Tibial artery (tissue), 4 donors: Measurements from ENCODE around the gene COMMD1.

Experiments used
- DNase-seq, 2 donors: peaks; one replicate each; pipeline ENCODE4 v3.0.0-alpha.2; 2019
- H3K27ac ChIP-seq, 2 donors: fragments of 200-600 bp; sonication (generic) in 1 of 2; 1 replicate in 1 of 2; 2 replicates in 1 of 2; pipeline ENCODE4 v1.5.1; 2018 to 2019; ENCODE audit warnings: mild to moderate bottlenecking in 1 of 2
- H3K27me3 ChIP-seq, 2 donors: fragments of 200-600 bp; sonication (generic) in 1 of 2; one replicate each; pipeline versions ENCODE4 v1.5.1 to v1.6.0; 2016 to 2019
- H3K36me3 ChIP-seq, 3 donors: fragments of 200-600 bp; sonication (generic) in 2 of 3; one replicate each; pipeline ENCODE4 v1.5.1; 2016 to 2019; ENCODE audit warnings: mild to moderate bottlenecking in 2 of 3
- H3K4me1 ChIP-seq, 4 donors: fragments of 200-600 bp; sonication (generic) in 2 of 4; 1 replicate in 3 of 4; 2 replicates in 1 of 4; pipeline ENCODE4 v1.5.1; 2016 to 2019
- H3K4me3 ChIP-seq, 2 donors: fragments of 200-600 bp; sonication (generic) in 1 of 2; 1 replicate in 1 of 2; 2 replicates in 1 of 2; pipeline ENCODE4 v1.5.1; 2018 to 2019; ENCODE audit warnings: mild to moderate bottlenecking in 2 of 2
- H3K9me3 ChIP-seq, 3 donors: fragments of 200-600 bp; sonication (generic) in 1 of 3; one replicate each; pipeline ENCODE4 v1.5.1; 2016 to 2019
- CTCF ChIP-seq, 2 experiments: fragments of 200-600 bp in 1 of 2; fragments of 450-650 bp in 1 of 2; IDR thresholded peaks; one replicate each; pipeline ENCODE4 v1.5.1; 2017 to 2019; ENCODE audit warnings: antibody characterized with exemption in 2 of 2, mild to moderate bottlenecking in 1 of 2, moderate library complexity in 1 of 2
- intact Hi-C: fragments of 100-400 bp; cut with DNase I; formaldehyde crosslinking; loops from one replicate; pipeline ENCODE4 v1.15.0; 2023; ENCODE audit warnings: low total_unique reads

The COMMD1 gene

GRCh38 chr2:61961231-61961901 lies 55.9 kb downstream of the COMMD1 start:
- no peak for TF ChIP-seq CTCF (IDR thresholded peaks at IDR 0.05)
- Histone ChIP-seq H3K4me3 (no peak overlapping the region), H3K27ac (peak overlapping the region in 1 of 2 donors; percentile 20), H3K36me3 (no peaks in the 10 kb centered on the region), H3K9me3 (no peaks in the 10 kb centered on the region), H3K27me3 (no peaks in the 10 kb centered on the region), H3K4me1 (peaks cover 0 to 34% (median 3%) of the 10 kb centered on the region in 4 donors)
- intact Hi-C loops = no loop called here
- DNase-seq = no peak

- H3K27ac ChIP-seq = peak overlapping the region in 1 of 2 donors; percentile 20
- H3K9me3 ChIP-seq = no peaks in the 10 kb centered on the region
- intact Hi-C loops = no loop called here
- H3K4me3 ChIP-seq = no peak overlapping the region
- no peak for TF ChIP-seq CTCF (IDR thresholded peaks at IDR 0.05)
- H3K36me3 ChIP-seq = no peaks in the 10 kb centered on the region
- no peak for DNase-seq
- peaks cover 0 to 43% (median 12%) of the 10 kb centered on the region in 4 donors for H3K4me1 ChIP-seq
- no peaks in the 10 kb centered on the region for H3K27me3 ChIP-seq
Measured at GRCh38 chr2:61962095-61962984, 56.9 kb downstream of the COMMD1 start.

GRCh38 chr2:61966087-61966727 lies 60.7 kb downstream of the COMMD1 start:
- intact Hi-C loops = no loop called here
- Histone ChIP-seq H3K36me3 (no peaks in the 10 kb centered on the region), H3K9me3 (no peaks in the 10 kb centered on the region), H3K27ac (peak overlapping the region; percentile 9 to 20), H3K27me3 (no peaks in the 10 kb centered on the region), H3K4me3 (no peak overlapping the region), H3K4me1 (peaks cover 0 to 51% (median 13%) of the 10 kb centered on the region in 4 donors)
- DNase-seq = no peak
- TF ChIP-seq CTCF (IDR thresholded peaks at IDR 0.05) = peak in 1 of 2 experiments; percentile 14

GRCh38 chr2:61967262-61967661 lies 61.8 kb downstream of the COMMD1 start:
- no peaks in the 10 kb centered on the region for H3K9me3 ChIP-seq
- H3K27ac ChIP-seq = peak overlapping the region; percentile 9 to 20
- intact Hi-C loops = no loop called here
- no peak for DNase-seq
- no peaks in the 10 kb centered on the region for H3K27me3 ChIP-seq
- H3K4me1 ChIP-seq = peaks cover 0 to 48% (median 13%) of the 10 kb centered on the region in 4 donors
- TF ChIP-seq CTCF (IDR thresholded peaks at IDR 0.05) = no peak
- no peaks in the 10 kb centered on the region for H3K36me3 ChIP-seq
- H3K4me3 ChIP-seq = no peak overlapping the region

- no peaks in the 10 kb centered on the region for H3K27me3 ChIP-seq
- intact Hi-C loops = no loop called here
- DNase-seq = no peak
- no peak overlapping the region for H3K4me3 ChIP-seq
- peak overlapping the region in 1 of 2 donors; percentile 9 for H3K27ac ChIP-seq
- peaks cover 0 to 41% (median 10%) of the 10 kb centered on the region in 4 donors for H3K4me1 ChIP-seq
- TF ChIP-seq CTCF (IDR thresholded peaks at IDR 0.05) = no peak
- no peaks in the 10 kb centered on the region for H3K9me3 ChIP-seq
- no peaks in the 10 kb centered on the region for H3K36me3 ChIP-seq
Measured at GRCh38 chr2:61969376-61969775, 63.9 kb downstream of the COMMD1 start.
